GM23338 (cell line): ENCODE data around the gene SF1. TPM values are rescaled to one million over a fixed set of nuclear protein-coding genes. Genes with fewer than 3 reads are reported as not detected.

Experiments
- ATAC-seq: fragments of 200-7000 bp; cut with Tn5 transposase; 3 replicates; pipeline ENCODE4 v1.9.1; 2020
- DNase-seq: peaks from one replicate; pipeline ENCODE4 v3.0.0-alpha.2; 2015; ENCODE audit warnings: low spot score
- H2AFZ ChIP-seq: fragments of 200-600 bp; sonication (generic); 2 replicates; pipeline ENCODE4 v1.8.0; 2016; ENCODE audit warnings: antibody characterized with exemption, mild to moderate bottlenecking, moderate library complexity
- H3F3A ChIP-seq: fragments of 200-600 bp; sonication (generic); replicated peaks from 2 replicates; pipeline ENCODE4 v1.8.0; 2017; ENCODE audit warnings: antibody characterized with exemption, mixed run types, low read depth
- H3K27ac ChIP-seq: fragments of 200-600 bp; sonication (generic); 2 replicates; pipeline ENCODE4 v1.6.1; 2016; ENCODE audit warnings: low read depth
- H3K27me3 ChIP-seq: fragments of 200-600 bp; sonication (generic); 2 replicates; pipeline ENCODE4 v1.8.0; 2016; ENCODE audit warnings: mild to moderate bottlenecking, mixed run types, moderate library complexity; ENCODE audit not compliant: insufficient read depth
- H3K36me3 ChIP-seq: fragments of 200-600 bp; sonication (generic); 2 replicates; pipeline ENCODE4 v1.8.0; 2016; ENCODE audit warnings: mild to moderate bottlenecking; ENCODE audit not compliant: insufficient read depth
- H3K4me1 ChIP-seq: fragments of 200-600 bp; sonication (generic); 2 replicates; pipeline ENCODE4 v1.8.0; 2016; ENCODE audit warnings: mild to moderate bottlenecking, moderate library complexity; ENCODE audit not compliant: insufficient read depth
- H3K4me2 ChIP-seq: fragments of 200-600 bp; sonication (generic); 2 replicates; pipeline ENCODE4 v1.7.1; 2017; ENCODE audit warnings: mixed run types
- H3K4me3 ChIP-seq: fragments of 200-600 bp; sonication (generic); 2 replicates; pipeline ENCODE4 v1.6.1; 2016; ENCODE audit warnings: mixed run types
- H3K79me2 ChIP-seq: fragments of 200-600 bp; sonication (generic); replicated peaks from 2 replicates; pipeline ENCODE4 v1.8.0; 2017; ENCODE audit warnings: mild to moderate bottlenecking; ENCODE audit not compliant: insufficient read depth
- H3K9me2 ChIP-seq: fragments of 200-600 bp; sonication (generic); 2 replicates; pipeline ENCODE4 v1.8.0; 2017; ENCODE audit not compliant: insufficient read depth
- H4K20me1 ChIP-seq: fragments of 200-600 bp; sonication (generic); replicated peaks from 2 replicates; pipeline ENCODE4 v1.8.0; 2017; ENCODE audit warnings: mild to moderate bottlenecking; ENCODE audit not compliant: insufficient read depth
- H3K27ac Mint-ChIP-seq: 2 replicates; pipeline ENCODE4 v1.8.0; 2020; ENCODE audit warnings: inconsistent platforms, mild to moderate bottlenecking, moderate library complexity, mixed read lengths
- H3K27me3 Mint-ChIP-seq: 3 replicates; pipeline ENCODE4 v1.8.0; 2022; ENCODE audit warnings: low read depth, mild to moderate bottlenecking, moderate library complexity, mixed read lengths, inconsistent platforms; ENCODE audit not compliant: insufficient read depth, poor library complexity
- H3K36me3 Mint-ChIP-seq: 3 replicates; pipeline ENCODE4 v1.8.0; 2021; ENCODE audit warnings: low read depth, mild to moderate bottlenecking, inconsistent platforms, moderate library complexity, mixed read lengths
- H3K4me1 Mint-ChIP-seq: 3 replicates; pipeline ENCODE4 v1.8.0; 2020; ENCODE audit warnings: mild to moderate bottlenecking, inconsistent platforms, mixed read lengths
- H3K4me3 Mint-ChIP-seq: 3 replicates; pipeline ENCODE4 v1.8.0; 2021; ENCODE audit warnings: moderate library complexity, mild to moderate bottlenecking, inconsistent platforms, mixed read lengths
- H3K9me3 Mint-ChIP-seq: 3 replicates; pipeline ENCODE4 v1.8.0; 2020; ENCODE audit warnings: moderate library complexity, mild to moderate bottlenecking, inconsistent platforms, mixed read lengths
- CREB1 ChIP-seq: fragments of 250-450 bp; sonication (Bioruptor Pico); IDR thresholded peaks from 2 replicates; pipeline ENCODE4 v1.5.0; 2020; ENCODE audit warnings: low read depth, mild to moderate bottlenecking, moderate library complexity
- EZH2 ChIP-seq: fragments of 200-600 bp; sonication (generic); IDR thresholded peaks from one replicate; pipeline ENCODE4 v1.8.0; 2017; ENCODE audit warnings: antibody characterized with exemption, mild to moderate bottlenecking, low read depth; ENCODE audit not compliant: unreplicated experiment
- EZH2phosphoT487 ChIP-seq: fragments of 200-600 bp; sonication (generic); IDR thresholded peaks from one replicate; pipeline ENCODE4 v1.8.1; 2018; ENCODE audit warnings: antibody characterized with exemption; ENCODE audit not compliant: unreplicated experiment
- JUNB ChIP-seq: IDR thresholded peaks from one replicate; pipeline ENCODE4 v1.6.1; 2016; ENCODE audit warnings: antibody characterized with exemption; ENCODE audit not compliant: unreplicated experiment
- NANOG ChIP-seq: IDR thresholded peaks from 2 replicates; pipeline ENCODE4 v1.6.1; 2016; ENCODE audit warnings: antibody characterized with exemption, borderline replicate concordance
- POLR2AphosphoS5 ChIP-seq: IDR thresholded peaks from 2 replicates; pipeline ENCODE4 v1.6.1; 2016; ENCODE audit warnings: antibody characterized with exemption, low read depth
- STAT1 ChIP-seq: IDR thresholded peaks from one replicate; pipeline ENCODE4 v1.6.1; 2016; ENCODE audit warnings: antibody characterized with exemption; ENCODE audit not compliant: unreplicated experiment
- ZNF114 ChIP-seq: fragments of 250-450 bp; sonication (Bioruptor Pico); IDR thresholded peaks from 2 replicates; pipeline ENCODE4 v1.5.0; 2020; ENCODE audit warnings: mild to moderate bottlenecking, moderate library complexity
- ZNF331 ChIP-seq: fragments of 250-450 bp; sonication (Bioruptor Pico); IDR thresholded peaks from 2 replicates; pipeline ENCODE4 v1.5.0; 2020; ENCODE audit warnings: low read depth, mild to moderate bottlenecking, moderate library complexity
- polyA plus RNA-seq: library from polyadenylated mRNA; unstranded; fragments of >200 nt; fragmentation: Nextera tagmentation; extraction: Ambion mirVana; gene quantifications from 2 replicates; pipeline ENCODE4 v1.2.1, GENCODE V29; 2016
- total RNA-seq: library from RNA; depleted of rRNA; stranded (reverse); fragments of >200 nt; shearing (Covaris generic); gene quantifications from 2 replicates; pipeline ENCODE4 v1.2.3, GENCODE V29; 2014
- TF ChIP-seq, protein P1 (sequence below): fragments of 250-450 bp; sonication (Bioruptor Pico); IDR thresholded peaks from 2 replicates; pipeline ENCODE4 v1.5.0; 2020; ENCODE audit warnings: mild to moderate bottlenecking, moderate library complexity
- TF ChIP-seq, protein P2 (sequence below), 2 experiments: fragments of 200-600 bp in 1 of 2; sonication (generic) in 1 of 2; conservative IDR thresholded peaks; 2 replicates each; pipeline versions ENCODE4 v1.5.1 to v1.6.1; 2016 to 2017; ENCODE audit warnings: antibody characterized with exemption in 2 of 2, low read depth in 2 of 2, mild to moderate bottlenecking in 2 of 2, moderate library complexity in 1 of 2
- TF ChIP-seq, protein P3 (sequence below): IDR thresholded peaks from 2 replicates; pipeline ENCODE4 v1.6.1; 2016; ENCODE audit warnings: antibody characterized with exemption
- TF ChIP-seq, protein P4 (sequence below): IDR thresholded peaks from one replicate; pipeline ENCODE4 v1.6.1; 2018; ENCODE audit warnings: antibody characterized with exemption; ENCODE audit not compliant: unreplicated experiment

SF1 gene
- total and polyA plus RNA-seq, 2 experiments from 2014 or later, result 76.9 to 252 TPM

DNA sequence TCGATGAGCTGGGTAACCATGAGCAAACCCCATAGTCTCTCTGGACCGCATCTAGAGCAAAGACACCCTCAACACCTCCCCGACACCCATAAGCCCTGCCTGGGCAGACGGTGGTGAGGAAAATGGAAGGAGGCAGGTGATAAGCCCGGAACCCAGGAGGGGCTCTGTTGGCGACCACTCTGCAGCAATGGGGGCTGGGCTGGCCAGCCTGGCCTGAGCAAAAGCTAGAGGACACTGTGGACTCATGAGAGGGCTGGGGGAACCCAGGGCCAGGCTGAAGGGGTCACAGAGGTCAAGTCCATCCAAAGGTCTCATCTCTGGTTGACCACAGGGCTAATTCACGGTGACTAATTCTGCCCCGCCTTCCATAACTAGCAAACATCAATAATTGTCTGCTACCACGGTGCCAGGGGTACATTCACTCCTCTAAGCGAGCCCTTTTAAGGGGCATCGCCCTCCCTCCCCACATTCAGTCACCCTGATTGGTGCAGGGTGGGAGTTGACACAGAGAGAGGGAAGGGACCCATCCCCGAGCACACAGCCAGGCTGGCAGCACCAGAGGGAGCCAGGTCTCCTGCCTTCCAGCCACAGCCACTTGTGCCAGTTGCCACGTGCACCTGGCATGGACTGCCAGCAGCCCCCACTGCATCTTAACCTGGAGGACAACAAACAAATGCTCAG, 22.5 kb downstream of the SF1 start:
- H3K4me1 Mint-ChIP-seq, result peaks cover 39% of the 10 kb centered on the region
- ATAC-seq, result no peak
- peaks cover 17% of the 10 kb centered on the region for H3K4me1 ChIP-seq
- peaks cover 8% of the 10 kb centered on the region for H3F3A ChIP-seq
- H3K27ac ChIP-seq, result no peak overlapping the region
- no peaks in the 10 kb centered on the region for H3K9me2 ChIP-seq
- no peaks in the 10 kb centered on the region for H3K36me3 ChIP-seq
- no peak overlapping the region for H2AFZ ChIP-seq
- H4K20me1 ChIP-seq, result no peaks in the 10 kb centered on the region
- no peak overlapping the region for H3K4me3 ChIP-seq
- H3K4me2 ChIP-seq, result no peak overlapping the region
- no peak for DNase-seq
- TF ChIP-seq EZH2 (no peak), ZNF114 (no peak), EZH2phosphoT487 (no peak), STAT1 (no peak), NANOG (no peak), CREB1 (CRISPR knock-in tag) (no peak), POLR2AphosphoS5 (no peak), JUNB (no peak), ZNF331 (CRISPR knock-in tag) (no peak)
- TF ChIP-seq, protein P1, sequence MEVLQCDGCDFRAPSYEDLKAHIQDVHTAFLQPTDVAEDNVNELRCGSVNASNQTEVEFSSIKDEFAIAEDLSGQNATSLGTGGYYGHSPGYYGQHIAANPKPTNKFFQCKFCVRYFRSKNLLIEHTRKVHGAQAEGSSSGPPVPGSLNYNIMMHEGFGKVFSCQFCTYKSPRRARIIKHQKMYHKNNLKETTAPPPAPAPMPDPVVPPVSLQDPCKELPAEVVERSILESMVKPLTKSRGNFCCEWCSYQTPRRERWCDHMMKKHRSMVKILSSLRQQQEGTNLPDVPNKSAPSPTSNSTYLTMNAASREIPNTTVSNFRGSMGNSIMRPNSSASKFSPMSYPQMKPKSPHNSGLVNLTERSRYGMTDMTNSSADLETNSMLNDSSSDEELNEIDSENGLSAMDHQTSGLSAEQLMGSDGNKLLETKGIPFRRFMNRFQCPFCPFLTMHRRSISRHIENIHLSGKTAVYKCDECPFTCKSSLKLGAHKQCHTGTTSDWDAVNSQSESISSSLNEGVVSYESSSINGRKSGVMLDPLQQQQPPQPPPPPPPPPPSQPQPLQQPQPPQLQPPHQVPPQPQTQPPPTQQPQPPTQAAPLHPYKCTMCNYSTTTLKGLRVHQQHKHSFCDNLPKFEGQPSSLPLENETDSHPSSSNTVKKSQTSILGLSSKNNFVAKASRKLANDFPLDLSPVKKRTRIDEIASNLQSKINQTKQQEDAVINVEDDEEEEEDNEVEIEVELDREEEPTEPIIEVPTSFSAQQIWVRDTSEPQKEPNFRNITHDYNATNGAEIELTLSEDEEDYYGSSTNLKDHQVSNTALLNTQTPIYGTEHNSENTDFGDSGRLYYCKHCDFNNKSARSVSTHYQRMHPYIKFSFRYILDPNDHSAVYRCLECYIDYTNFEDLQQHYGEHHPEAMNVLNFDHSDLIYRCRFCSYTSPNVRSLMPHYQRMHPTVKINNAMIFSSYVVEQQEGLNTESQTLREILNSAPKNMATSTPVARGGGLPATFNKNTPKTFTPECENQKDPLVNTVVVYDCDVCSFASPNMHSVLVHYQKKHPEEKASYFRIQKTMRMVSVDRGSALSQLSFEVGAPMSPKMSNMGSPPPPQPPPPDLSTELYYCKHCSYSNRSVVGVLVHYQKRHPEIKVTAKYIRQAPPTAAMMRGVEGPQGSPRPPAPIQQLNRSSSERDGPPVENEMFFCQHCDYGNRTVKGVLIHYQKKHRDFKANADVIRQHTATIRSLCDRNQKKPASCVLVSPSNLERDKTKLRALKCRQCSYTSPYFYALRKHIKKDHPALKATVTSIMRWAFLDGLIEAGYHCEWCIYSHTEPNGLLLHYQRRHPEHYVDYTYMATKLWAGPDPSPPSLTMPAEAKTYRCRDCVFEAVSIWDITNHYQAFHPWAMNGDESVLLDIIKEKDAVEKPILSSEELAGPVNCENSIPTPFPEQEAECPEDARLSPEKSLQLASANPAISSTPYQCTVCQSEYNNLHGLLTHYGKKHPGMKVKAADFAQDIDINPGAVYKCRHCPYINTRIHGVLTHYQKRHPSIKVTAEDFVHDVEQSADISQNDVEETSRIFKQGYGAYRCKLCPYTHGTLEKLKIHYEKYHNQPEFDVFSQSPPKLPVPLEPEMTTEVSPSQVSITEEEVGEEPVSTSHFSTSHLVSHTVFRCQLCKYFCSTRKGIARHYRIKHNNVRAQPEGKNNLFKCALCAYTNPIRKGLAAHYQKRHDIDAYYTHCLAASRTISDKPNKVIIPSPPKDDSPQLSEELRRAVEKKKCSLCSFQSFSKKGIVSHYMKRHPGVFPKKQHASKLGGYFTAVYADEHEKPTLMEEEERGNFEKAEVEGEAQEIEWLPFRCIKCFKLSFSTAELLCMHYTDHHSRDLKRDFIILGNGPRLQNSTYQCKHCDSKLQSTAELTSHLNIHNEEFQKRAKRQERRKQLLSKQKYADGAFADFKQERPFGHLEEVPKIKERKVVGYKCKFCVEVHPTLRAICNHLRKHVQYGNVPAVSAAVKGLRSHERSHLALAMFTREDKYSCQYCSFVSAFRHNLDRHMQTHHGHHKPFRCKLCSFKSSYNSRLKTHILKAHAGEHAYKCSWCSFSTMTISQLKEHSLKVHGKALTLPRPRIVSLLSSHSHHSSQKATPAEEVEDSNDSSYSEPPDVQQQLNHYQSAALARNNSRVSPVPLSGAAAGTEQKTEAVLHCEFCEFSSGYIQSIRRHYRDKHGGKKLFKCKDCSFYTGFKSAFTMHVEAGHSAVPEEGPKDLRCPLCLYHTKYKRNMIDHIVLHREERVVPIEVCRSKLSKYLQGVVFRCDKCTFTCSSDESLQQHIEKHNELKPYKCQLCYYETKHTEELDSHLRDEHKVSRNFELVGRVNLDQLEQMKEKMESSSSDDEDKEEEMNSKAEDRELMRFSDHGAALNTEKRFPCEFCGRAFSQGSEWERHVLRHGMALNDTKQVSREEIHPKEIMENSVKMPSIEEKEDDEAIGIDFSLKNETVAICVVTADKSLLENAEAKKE (CRISPR knock-in tag), result no peak
- TF ChIP-seq, protein P2, sequence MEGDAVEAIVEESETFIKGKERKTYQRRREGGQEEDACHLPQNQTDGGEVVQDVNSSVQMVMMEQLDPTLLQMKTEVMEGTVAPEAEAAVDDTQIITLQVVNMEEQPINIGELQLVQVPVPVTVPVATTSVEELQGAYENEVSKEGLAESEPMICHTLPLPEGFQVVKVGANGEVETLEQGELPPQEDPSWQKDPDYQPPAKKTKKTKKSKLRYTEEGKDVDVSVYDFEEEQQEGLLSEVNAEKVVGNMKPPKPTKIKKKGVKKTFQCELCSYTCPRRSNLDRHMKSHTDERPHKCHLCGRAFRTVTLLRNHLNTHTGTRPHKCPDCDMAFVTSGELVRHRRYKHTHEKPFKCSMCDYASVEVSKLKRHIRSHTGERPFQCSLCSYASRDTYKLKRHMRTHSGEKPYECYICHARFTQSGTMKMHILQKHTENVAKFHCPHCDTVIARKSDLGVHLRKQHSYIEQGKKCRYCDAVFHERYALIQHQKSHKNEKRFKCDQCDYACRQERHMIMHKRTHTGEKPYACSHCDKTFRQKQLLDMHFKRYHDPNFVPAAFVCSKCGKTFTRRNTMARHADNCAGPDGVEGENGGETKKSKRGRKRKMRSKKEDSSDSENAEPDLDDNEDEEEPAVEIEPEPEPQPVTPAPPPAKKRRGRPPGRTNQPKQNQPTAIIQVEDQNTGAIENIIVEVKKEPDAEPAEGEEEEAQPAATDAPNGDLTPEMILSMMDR (conservative IDR thresholded peaks at IDR 0.05; ENCODE audit: low read depth in 2 of 2), result no peak
- TF ChIP-seq, protein P3, sequence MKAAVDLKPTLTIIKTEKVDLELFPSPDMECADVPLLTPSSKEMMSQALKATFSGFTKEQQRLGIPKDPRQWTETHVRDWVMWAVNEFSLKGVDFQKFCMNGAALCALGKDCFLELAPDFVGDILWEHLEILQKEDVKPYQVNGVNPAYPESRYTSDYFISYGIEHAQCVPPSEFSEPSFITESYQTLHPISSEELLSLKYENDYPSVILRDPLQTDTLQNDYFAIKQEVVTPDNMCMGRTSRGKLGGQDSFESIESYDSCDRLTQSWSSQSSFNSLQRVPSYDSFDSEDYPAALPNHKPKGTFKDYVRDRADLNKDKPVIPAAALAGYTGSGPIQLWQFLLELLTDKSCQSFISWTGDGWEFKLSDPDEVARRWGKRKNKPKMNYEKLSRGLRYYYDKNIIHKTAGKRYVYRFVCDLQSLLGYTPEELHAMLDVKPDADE, result no peak
- TF ChIP-seq, protein P4, sequence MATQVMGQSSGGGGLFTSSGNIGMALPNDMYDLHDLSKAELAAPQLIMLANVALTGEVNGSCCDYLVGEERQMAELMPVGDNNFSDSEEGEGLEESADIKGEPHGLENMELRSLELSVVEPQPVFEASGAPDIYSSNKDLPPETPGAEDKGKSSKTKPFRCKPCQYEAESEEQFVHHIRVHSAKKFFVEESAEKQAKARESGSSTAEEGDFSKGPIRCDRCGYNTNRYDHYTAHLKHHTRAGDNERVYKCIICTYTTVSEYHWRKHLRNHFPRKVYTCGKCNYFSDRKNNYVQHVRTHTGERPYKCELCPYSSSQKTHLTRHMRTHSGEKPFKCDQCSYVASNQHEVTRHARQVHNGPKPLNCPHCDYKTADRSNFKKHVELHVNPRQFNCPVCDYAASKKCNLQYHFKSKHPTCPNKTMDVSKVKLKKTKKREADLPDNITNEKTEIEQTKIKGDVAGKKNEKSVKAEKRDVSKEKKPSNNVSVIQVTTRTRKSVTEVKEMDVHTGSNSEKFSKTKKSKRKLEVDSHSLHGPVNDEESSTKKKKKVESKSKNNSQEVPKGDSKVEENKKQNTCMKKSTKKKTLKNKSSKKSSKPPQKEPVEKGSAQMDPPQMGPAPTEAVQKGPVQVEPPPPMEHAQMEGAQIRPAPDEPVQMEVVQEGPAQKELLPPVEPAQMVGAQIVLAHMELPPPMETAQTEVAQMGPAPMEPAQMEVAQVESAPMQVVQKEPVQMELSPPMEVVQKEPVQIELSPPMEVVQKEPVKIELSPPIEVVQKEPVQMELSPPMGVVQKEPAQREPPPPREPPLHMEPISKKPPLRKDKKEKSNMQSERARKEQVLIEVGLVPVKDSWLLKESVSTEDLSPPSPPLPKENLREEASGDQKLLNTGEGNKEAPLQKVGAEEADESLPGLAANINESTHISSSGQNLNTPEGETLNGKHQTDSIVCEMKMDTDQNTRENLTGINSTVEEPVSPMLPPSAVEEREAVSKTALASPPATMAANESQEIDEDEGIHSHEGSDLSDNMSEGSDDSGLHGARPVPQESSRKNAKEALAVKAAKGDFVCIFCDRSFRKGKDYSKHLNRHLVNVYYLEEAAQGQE, result no peak
- no peak overlapping the region for H3K27ac Mint-ChIP-seq
- H3K27me3 ChIP-seq, result no peaks in the 10 kb centered on the region
- H3K4me3 Mint-ChIP-seq, result no peak overlapping the region
- H3K9me3 Mint-ChIP-seq, result no peaks in the 10 kb centered on the region; the same call in 1 of the 3 replicates
- H3K36me3 Mint-ChIP-seq, result peaks cover 3% of the 10 kb centered on the region; the same call in 1 of the 3 replicates
- peaks cover 31% of the 10 kb centered on the region for H3K27me3 Mint-ChIP-seq
- no peaks in the 10 kb centered on the region for H3K79me2 ChIP-seq
